Body of pancreas (tissue), 4 donors: ENCODE results near the gene ASPDH. TPM values are rescaled to one million over a fixed set of nuclear protein-coding genes. Genes with fewer than 3 reads are reported as not detected.
A peak's percentile ranks its signal among the peaks of the same experiment; 100 is the strongest.

ENCODE experiments used
- ATAC-seq: fragments of 150-250 bp; one replicate; pipeline ENCODE4 v1.9.1; 2016
- DNase-seq, 4 donors: peaks; one replicate each; pipeline ENCODE4 v3.0.0-alpha.2; 2019
- H3K27ac ChIP-seq, 4 donors: fragments of 200-600 bp; sonication (generic); 1 replicate in 3 of 4; 2 replicates in 1 of 4; pipeline versions ENCODE4 v1.5.1 to v1.6.1; 2016 to 2019; ENCODE audit warnings: mild to moderate bottlenecking in 1 of 4, mixed read lengths in 1 of 4, moderate library complexity in 1 of 4
- H3K27me3 ChIP-seq, 2 donors: fragments of 200-600 bp; sonication (generic); one replicate each; pipeline ENCODE4 v1.6.0; 2016; ENCODE audit warnings: mild to moderate bottlenecking in 1 of 2
- H3K36me3 ChIP-seq, 2 donors: fragments of 200-600 bp; sonication (generic); replicated peaks in 1 of 2; 2 replicates each; pipeline ENCODE4 v1.5.1; 2016; ENCODE audit warnings: low read depth in 2 of 2; ENCODE audit not compliant: insufficient read depth in 1 of 2
- H3K4me1 ChIP-seq: fragments of 200-600 bp; sonication (generic); one replicate; pipeline ENCODE4 v1.6.0; 2016
- H3K4me3 ChIP-seq, 2 donors: fragments of 200-600 bp; sonication (generic); 1 replicate in 1 of 2; 2 replicates in 1 of 2; pipeline ENCODE4 v1.5.1; 2016 to 2019
- H3K9me3 ChIP-seq, 3 donors: fragments of 200-600 bp; sonication (generic); 1 replicate in 2 of 3; 2 replicates in 1 of 3; pipeline ENCODE4 v1.5.1; 2016
- CTCF ChIP-seq, 7 experiments: fragments of 450-650 bp in 4 of 7; fragments of 200-600 bp in 3 of 7; sonication (generic) in 3 of 7; IDR thresholded peaks; one replicate each; pipeline ENCODE4 v1.5.1; 2016 to 2019; ENCODE audit warnings: antibody characterized with exemption in 7 of 7
- POLR2A ChIP-seq, 3 donors: fragments of 450-650 bp; IDR thresholded peaks; one replicate each; pipeline ENCODE4 v1.6.1; 2016; ENCODE audit warnings: antibody characterized with exemption in 3 of 3, mild to moderate bottlenecking in 2 of 3
- WGBS, 2 donors: methylation state at CpG; one replicate each; pipeline ENCODE4 v1.1.5; 2017; 5-methylcytosine and 5-hydroxymethylcytosine counted together
- intact Hi-C: fragments of 100-400 bp; cut with DNase I; formaldehyde crosslinking; loops from one replicate; pipeline ENCODE4 v1.15.1; 2023
- total RNA-seq, 2 donors: library from RNA; depleted of rRNA; stranded (reverse); fragments of >200 nt; gene quantifications; one replicate each; pipeline ENCODE4 v1.1.0, GENCODE V29; 2016

Gene ASPDH
- total RNA-seq, 2 donors from 2014 or later, result not detected

- intact Hi-C loops, result no loop called here
- DNase-seq (peak; percentile 64 to 79 (median 70)), ATAC-seq (peak; percentile 40)
- no peaks in the 10 kb centered on the region for H3K36me3 ChIP-seq
- 11 to 19% methylated on average over 15 of the region's 15 CpGs for WGBS, 2 donors
- H3K4me1 ChIP-seq, result no peaks in the 10 kb centered on the region
- peaks cover 0 to under 1% (median 0%) of the 10 kb centered on the region in 3 donors for H3K9me3 ChIP-seq
- H3K4me3 ChIP-seq, result no peak overlapping the region
- TF ChIP-seq CTCF (IDR thresholded peaks at IDR 0.05) (peak; percentile 44 to 65 (median 51)), POLR2A (IDR thresholded peaks at IDR 0.05) (no peak)
- H3K27ac ChIP-seq, result no peak overlapping the region
- no peaks in the 10 kb centered on the region for H3K27me3 ChIP-seq
Observed at GRCh38 chr19:50537769-50538230, 24.1 kb upstream of the ASPDH start.

GRCh38 chr19:50537306-50537685 is 23.6 kb upstream of the ASPDH start:
- TF ChIP-seq CTCF (IDR thresholded peaks at IDR 0.05) (no peak), POLR2A (IDR thresholded peaks at IDR 0.05) (no peak)
- H3K27me3 ChIP-seq, result no peaks in the 10 kb centered on the region
- no peak for DNase-seq
- no peak overlapping the region for H3K4me3 ChIP-seq
- H3K27ac ChIP-seq, result no peak overlapping the region
- H3K9me3 ChIP-seq, result peaks cover 0 to 6% (median 0%) of the 10 kb centered on the region in 3 donors
- 55 to 62% methylated on average over 17 to 18 of the region's 18 CpGs for WGBS, 2 donors
- ATAC-seq, result no peak
- no peaks in the 10 kb centered on the region for H3K4me1 ChIP-seq
- H3K36me3 ChIP-seq, result no peaks in the 10 kb centered on the region
- intact Hi-C loops, result no loop called here

GRCh38 chr19:50536662-50537305 is 23.1 kb upstream of the ASPDH start:
- Histone ChIP-seq H3K36me3 (no peaks in the 10 kb centered on the region), H3K27me3 (no peaks in the 10 kb centered on the region), H3K4me3 (no peak overlapping the region), H3K4me1 (no peaks in the 10 kb centered on the region), H3K27ac (no peak overlapping the region), H3K9me3 (peaks cover 0 to 7% (median 0%) of the 10 kb centered on the region in 3 donors)
- 63 to 65% methylated on average over 5 to 16 of the region's 16 CpGs for WGBS, 2 donors
- ATAC-seq (no peak), DNase-seq (no peak)
- TF ChIP-seq CTCF (IDR thresholded peaks at IDR 0.05), result no peak
- no peak for TF ChIP-seq POLR2A (IDR thresholded peaks at IDR 0.05)
- intact Hi-C loops, result no loop called here

- H3K4me3 ChIP-seq, result no peak overlapping the region
- H3K9me3 ChIP-seq, result peaks cover 0 to 7% (median 0%) of the 10 kb centered on the region in 3 donors
- H3K27ac ChIP-seq, result no peak overlapping the region
- H3K36me3 ChIP-seq, result no peaks in the 10 kb centered on the region
- WGBS, 2 donors, result 60 to 61% methylated on average over 10 to 11 of the region's 11 CpGs
- intact Hi-C loops, result no loop called here
- H3K27me3 ChIP-seq, result no peaks in the 10 kb centered on the region
- no peak for ATAC-seq
- TF ChIP-seq POLR2A (IDR thresholded peaks at IDR 0.05), result no peak
- DNase-seq, result no peak
- H3K4me1 ChIP-seq, result no peaks in the 10 kb centered on the region
Observed at GRCh38 chr19:50535672-50536187, 22.0 kb upstream of the ASPDH start.

- DNase-seq (no peak), ATAC-seq (no peak)
- TF ChIP-seq CTCF (IDR thresholded peaks at IDR 0.05) (no peak), POLR2A (IDR thresholded peaks at IDR 0.05) (no peak)
- 72 to 81% methylated on average over 3 of the region's 3 CpGs for WGBS, 2 donors
- Histone ChIP-seq H3K4me1 (no peaks in the 10 kb centered on the region), H3K36me3 (no peaks in the 10 kb centered on the region), H3K27ac (no peak overlapping the region), H3K27me3 (no peaks in the 10 kb centered on the region), H3K9me3 (peaks cover 0 to 7% (median 0%) of the 10 kb centered on the region in 3 donors), H3K4me3 (no peak overlapping the region)
- intact Hi-C loops, result no loop called here
Observed at GRCh38 chr19:50534478-50534877, 20.8 kb upstream of the ASPDH start.
